ENCODE data around the gene FNBP1L.

DNA sequence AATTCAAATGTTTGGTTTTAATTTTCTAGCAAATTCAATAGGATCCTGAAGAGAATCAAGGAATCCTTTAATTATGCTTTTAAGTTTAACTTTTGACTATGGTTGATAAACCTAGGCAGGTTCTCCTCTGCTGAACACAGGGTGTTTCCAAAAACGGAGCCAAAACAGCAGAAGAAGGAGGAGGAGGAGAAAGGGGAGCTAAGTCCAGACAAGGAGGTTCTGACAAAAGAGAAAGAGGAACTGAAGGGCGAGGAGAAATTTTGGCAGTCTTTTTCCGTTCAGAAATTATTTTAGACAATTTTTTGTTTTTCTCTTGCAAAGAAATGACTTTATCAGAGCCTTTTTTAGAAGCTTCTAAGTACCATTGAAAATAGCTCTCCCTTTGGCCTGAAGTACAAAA lies 33.2 kb upstream of the FNBP1L start:
- TF ChIP-seq, protein P1, sequence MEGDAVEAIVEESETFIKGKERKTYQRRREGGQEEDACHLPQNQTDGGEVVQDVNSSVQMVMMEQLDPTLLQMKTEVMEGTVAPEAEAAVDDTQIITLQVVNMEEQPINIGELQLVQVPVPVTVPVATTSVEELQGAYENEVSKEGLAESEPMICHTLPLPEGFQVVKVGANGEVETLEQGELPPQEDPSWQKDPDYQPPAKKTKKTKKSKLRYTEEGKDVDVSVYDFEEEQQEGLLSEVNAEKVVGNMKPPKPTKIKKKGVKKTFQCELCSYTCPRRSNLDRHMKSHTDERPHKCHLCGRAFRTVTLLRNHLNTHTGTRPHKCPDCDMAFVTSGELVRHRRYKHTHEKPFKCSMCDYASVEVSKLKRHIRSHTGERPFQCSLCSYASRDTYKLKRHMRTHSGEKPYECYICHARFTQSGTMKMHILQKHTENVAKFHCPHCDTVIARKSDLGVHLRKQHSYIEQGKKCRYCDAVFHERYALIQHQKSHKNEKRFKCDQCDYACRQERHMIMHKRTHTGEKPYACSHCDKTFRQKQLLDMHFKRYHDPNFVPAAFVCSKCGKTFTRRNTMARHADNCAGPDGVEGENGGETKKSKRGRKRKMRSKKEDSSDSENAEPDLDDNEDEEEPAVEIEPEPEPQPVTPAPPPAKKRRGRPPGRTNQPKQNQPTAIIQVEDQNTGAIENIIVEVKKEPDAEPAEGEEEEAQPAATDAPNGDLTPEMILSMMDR (conservative IDR thresholded peaks at IDR 0.05; ENCODE audit: low read length), result no peak
- TF ChIP-seq EZH2phosphoT487 (IDR thresholded peaks at IDR 0.05; ENCODE audit: borderline replicate concordance), result no peak

Measured in Loucy (cell line).